Esophagus squamous epithelium (tissue), 4 donors: ENCODE results near the gene CES5A.
"Not testable (repeated sequence)": the region's sequence is repeated elsewhere in the genome, so short reads cannot be mapped to it uniquely, and the experiment has no call there.

ENCODE experiments used
- CTCF ChIP-seq, 6 experiments: fragments of 450-650 bp in 4 of 6; fragments of 200-600 bp in 2 of 6; sonication (generic) in 2 of 6; IDR thresholded peaks; one replicate each; pipeline ENCODE4 v1.5.1; 2016 to 2019; ENCODE audit warnings: antibody characterized with exemption in 6 of 6, mild to moderate bottlenecking in 4 of 6, moderate library complexity in 4 of 6
- POLR2A ChIP-seq, 4 donors: fragments of 450-650 bp; IDR thresholded peaks; one replicate each; pipeline ENCODE4 v1.6.1; 2017; ENCODE audit warnings: antibody characterized with exemption in 4 of 4, mild to moderate bottlenecking in 4 of 4, moderate library complexity in 3 of 4

- not testable (repeated sequence) for TF ChIP-seq POLR2A, CTCF (IDR thresholded peaks at IDR 0.05)
Observed at GRCh38 chr16:55805104-55805503, 70.1 kb downstream of the CES5A start.
